NCI-H2171 treated with DMSO at 0.1 percent for 48 hours (cell line): ENCODE measurements around the gene FADS6.

ENCODE experiments used
- DNase-seq: peaks from one replicate; lab custom pipeline; 2025; lab: John Stamatoyannopoulos, UW

FADS6 gene, protein sequence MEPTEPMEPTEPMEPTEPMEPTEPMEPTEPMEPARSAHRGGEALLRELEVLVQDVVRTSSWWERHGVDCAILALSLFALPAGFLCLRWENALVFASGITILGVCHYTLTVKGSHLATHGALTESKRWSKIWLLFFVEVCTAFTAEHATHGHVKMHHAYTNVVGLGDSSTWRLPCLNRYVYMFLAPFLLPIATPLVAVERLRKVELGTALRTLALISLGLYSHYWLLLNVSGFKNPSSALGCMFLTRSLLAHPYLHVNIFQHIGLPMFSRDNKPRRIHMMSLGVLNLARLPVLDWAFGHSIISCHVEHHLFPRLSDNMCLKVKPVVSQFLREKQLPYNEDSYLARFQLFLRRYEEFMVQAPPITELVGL

DNA sequence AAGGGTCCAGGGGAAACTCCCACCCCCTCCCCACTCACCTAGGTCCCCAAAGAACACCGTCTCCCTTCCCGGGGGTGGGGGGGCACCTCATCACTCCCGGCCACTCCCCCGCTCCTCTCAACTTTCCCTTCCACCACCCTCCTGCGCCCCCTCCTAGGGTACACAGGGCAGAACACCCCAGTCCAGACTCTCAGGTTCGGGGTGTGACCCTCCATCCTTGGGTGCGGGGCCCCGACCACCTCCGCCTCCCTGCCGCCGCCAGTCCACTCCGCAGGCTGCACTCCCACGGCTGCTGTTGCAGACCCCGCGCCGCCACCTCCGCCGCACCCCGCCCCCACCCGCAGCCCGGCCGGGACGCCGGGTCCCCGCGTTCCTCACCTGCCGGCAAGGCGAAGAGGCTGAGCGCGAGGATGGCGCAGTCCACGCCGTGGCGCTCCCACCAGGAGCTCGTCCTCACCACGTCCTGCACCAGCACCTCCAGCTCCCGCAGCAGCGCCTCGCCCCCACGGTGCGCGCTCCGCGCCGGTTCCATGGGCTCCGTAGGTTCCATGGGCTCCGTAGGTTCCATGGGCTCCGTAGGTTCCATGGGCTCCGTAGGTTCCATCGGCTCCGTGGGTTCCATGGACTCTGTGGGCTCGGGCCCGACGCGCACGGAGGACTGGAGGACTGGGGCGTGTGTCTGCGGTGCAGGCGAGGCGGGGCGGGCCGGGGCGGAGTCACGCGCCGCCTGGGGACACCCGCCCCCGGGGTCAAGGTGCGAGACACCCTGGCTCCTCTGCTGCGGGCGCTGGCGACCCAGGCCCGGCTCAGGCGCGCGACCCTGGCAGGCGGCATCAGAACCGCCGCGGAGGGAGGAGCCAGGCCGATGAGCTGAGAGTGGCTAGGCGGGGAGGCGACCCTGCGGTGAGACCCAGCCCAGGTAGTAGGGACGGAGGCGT lies at the start of gene FADS6:
FADS6 (minus strand) TSS at position 660 of the 938 bp plus-strand sequence; CDS start at position 622, 38 bp downstream.
- DNase-seq = no peak

DNA sequence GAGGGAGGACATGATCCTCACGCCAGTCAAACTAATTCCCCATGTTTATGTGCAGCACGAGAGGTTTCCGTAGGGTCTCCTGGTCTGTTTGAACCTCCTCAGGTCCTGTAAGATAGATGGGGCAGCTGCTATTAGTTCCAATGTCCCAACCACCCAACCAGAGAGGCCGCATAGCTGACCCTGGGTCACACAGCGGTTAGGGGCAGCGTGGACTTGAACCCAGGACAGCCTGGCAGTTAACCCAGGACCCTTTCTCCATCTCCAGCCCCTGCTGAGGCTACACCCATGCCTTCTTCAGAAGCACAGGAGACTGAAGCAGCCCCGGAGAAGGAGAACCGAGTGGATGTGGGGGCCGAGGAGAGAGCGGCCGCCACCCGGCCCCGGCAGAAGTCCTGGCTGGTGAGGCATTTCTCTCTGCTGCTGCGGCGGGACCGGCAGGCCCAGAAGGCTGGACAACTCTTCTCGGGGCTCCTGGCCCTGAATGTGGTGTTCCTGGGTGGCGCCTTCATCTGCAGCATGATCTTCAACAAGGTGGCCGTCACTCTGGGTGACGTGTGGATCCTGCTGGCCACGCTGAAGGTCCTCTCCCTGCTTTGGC lies 47.8 kb upstream of the FADS6 start:
- DNase-seq = no peak

DNA sequence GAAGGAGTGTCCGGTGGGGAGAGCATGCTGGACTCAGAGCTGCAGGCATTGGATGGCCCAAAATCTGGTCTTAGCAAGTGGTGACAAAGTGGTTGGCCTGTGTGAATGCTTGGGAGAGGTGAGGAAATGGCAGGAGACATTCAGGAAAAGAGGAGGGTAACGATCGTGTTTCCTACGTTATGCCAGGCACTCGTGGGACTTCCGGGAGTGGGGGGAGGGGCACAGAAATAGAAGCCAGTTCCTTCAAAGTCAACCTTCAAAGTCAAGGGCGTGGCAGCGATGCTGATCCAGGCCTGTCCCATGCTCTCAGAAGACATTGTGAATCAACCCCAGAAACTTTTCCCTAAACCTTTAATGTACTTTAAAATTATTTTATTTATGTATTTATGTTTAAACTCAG lies 46.1 kb upstream of the FADS6 start:
- DNase-seq = no peak

DNA sequence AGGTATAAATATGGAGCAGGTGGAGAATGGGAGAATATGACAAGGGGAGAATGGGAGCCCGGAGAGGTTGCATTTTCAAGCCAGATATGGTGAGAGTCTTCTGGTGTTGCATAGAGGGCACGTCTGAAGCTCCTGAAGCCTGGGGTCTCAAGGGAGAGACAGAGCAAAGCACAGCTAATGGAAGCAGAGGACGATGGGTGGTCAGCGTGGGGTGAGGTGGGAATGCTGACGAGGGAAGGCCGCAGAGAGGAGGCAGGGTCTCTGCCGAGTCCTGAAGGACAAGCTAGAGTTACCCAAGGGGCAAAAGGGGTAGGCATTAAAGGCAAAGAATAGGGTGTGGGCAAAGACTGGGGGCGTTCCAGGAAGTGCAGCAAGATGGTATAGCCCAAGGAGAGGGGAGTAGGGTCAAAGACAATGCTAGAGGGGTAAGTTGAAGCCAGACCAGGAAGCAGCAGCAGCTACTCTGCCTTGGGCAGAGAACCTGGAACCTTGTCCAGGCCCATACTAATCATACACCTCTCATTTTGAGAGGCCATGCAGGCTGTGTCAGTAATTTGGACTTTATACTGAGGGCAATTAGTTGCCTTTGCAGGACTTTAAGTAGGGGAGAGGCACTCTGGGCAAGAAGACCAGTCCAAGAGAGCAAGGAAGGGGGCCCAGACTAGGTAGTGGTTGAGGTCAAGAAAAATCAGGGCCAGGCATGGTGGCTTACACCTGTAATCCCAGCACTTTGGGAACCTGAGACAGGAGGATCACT lies 44.9 kb upstream of the FADS6 start:
- DNase-seq = no peak

DNA sequence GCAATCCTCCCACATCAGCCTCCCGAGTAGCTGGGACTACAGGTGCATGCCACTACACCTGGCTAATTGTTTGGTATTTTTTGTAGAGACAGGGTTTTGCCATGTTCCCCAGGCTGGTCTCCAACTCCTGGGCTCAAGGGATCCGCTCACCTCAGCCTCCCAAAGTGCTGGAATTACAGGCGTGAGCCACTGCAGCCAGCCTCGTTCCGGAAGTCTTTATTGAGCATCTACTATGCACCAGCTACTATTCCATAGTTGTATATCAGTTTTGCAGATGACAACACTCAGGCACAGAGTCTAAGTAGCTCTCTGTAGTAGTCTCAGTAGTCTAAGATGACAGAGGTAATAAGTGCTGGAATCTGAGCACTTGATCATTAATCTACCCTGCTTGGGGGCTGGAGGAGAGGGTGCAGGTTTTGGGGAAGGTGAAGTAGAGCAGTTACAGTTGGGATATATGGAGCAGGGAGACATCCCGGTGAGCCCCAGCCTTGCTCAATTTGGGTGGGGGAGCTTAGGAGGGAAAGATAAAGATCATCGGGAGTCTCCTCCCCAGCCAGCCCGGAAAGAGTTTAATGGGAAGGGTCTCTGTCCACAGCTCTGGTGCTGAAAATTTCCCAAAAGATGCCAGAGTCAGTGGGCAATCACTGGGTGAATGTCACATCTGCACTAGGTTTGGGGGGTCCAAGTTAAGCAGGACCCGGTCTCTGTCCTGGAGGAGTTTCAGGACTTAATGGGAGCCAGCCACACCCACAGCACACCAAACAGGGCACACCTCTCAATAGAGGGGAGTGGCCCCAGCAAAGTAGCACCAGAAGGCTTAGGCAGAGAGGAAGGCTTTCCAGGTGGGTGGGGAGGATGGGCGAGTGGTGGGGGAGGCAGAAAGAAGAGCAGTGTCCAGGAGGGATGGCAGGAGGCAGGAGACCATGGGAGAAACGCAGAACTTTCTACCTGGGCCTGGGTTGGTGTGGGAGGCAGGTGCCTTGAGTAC lies 43.9 kb upstream of the FADS6 start:
- no peak for DNase-seq

DNA sequence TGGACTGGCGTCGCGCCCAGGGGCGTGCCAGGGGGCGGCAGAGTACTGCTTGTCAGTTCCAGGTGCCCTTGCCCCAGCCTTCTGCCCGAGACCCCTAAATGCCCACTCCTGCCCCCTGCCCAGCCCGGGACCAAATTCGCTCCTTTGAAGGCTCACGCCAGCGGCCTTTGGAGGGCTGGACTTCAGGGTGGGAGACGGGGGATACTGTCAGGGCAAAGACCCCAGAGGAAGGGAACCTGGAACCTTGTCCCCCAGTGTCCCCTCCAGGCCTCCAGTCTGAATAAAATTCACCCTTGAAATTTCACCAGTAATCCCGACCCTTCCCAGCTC lies 43.0 kb upstream of the FADS6 start:
- DNase-seq = no peak

DNA sequence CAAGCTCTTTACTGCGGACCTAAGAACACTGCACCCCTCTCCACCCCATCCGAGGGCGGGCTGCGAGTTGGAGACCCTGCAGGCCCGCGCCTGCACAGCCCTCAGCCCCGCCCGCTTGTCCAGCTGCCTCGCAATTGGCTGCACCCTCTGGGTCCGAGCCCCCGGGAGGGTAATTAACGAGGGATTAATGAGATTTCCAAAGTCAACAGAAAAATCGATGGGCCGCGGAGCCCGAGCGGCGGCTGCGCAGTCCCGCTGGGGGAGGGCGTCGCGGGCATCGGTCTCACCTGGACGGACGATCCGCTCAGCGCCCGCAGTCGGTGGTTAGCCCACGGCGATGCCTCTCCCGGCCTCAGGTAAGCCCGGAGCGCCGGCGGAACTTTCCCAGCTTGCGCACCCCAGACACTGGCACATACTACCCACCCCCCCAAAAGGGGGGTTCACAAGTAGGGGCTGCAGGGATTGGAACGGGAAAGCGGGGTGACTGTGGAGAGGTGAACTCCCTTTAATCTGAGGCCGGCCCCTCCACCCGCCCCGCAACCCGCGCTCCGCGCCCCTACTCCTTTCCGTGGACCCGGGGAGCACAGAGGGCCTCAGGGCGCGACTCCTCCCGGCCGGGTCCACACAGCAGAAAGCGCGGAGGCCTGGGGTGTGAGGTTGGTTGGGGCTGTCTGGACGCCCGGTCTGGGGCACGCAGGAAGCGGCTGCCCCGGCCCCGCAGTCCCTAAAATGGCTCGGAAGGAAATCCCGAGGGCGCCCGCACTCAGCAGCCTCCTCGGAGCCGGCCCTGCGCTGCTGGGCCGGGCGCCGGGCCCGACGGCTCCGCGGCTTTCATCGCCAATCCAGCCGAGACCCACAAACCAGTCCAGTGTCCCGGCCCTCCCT lies 42.4 kb upstream of the FADS6 start, which contains the start of gene OTOP3:
OTOP3 (plus strand) TSS at position 314 of the 885 bp plus-strand sequence; CDS start at position 338, 24 bp downstream.
- no peak for DNase-seq

DNA sequence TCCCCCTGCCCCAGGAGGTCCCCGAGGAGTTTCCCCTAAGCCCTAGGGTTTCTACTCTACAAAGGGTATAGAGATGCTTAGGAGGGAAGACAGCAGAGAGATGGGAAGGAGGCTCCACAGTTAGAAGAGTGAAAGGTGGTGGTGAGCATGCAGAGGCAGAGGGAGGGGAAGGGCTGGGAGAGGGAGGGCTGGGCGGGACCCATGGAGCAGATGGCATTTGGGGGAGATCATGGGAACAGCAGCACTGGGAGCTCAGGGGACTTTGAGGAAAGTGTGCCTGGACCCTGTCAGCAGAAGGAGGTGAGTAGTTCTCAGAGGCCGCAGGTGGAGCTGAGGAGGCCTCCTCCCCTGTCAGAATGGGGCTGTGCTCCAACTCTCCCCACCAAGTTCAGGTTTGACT lies 41.6 kb upstream of the FADS6 start:
- peak; percentile 24 for DNase-seq

DNA sequence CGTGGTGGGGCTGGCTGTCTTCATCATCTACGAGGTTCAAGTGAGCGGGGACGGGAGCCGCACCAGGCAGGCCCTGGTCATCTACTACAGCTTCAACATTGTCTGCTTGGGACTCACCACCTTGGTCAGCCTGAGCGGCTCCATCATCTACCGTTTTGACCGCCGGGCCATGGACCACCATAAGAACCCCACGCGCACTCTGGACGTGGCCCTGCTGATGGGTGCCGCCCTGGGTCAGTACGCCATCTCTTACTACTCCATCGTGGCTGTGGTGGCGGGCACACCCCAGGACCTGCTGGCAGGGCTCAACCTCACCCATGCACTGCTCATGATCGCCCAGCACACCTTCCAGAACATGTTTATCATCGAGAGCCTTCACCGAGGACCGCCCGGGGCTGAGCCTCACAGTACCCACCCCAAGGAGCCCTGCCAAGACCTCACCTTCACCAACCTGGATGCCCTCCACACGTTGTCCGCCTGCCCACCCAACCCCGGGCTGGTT lies 37.2 kb upstream of the FADS6 start:
- DNase-seq = no peak

DNA sequence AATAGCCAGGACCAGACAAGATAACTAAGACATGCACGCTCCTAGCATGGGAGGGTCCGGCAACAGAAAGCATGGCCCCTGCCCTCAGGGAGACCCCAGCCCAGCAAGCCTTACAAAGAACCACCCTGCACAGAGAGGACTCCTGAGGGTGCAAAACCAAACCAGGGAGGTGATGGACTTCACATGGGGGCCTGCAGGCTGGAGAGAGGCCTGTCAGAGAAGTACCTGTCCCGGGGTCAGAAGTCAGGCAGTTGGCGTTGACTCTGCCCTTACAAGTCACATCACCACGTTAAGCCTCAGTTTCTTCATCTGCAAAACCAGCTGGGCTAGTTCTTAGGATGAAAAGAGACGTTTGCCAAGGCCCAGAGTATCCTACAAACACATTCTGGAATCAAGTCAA lies 35.4 kb upstream of the FADS6 start:
- DNase-seq = no peak

DNA sequence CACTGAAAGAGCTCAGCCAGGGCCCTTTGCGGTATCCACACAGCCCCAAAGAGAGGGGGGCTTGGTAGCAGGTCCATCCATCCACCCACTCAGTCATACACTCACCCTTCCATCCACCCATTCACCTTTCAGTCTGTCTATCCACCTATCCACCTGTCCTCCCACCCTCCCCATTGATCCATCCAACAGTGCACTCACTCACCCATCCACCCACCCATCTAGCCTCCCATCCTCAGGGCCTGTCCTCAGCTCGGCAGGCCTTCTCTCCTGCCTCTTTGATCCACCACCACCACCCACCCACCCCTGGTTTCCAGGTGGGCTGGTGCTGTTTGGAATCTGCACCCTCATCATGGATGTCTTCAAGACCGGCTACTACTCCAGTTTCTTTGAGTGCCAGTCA lies 31.8 kb upstream of the FADS6 start:
- DNase-seq = no peak

DNA sequence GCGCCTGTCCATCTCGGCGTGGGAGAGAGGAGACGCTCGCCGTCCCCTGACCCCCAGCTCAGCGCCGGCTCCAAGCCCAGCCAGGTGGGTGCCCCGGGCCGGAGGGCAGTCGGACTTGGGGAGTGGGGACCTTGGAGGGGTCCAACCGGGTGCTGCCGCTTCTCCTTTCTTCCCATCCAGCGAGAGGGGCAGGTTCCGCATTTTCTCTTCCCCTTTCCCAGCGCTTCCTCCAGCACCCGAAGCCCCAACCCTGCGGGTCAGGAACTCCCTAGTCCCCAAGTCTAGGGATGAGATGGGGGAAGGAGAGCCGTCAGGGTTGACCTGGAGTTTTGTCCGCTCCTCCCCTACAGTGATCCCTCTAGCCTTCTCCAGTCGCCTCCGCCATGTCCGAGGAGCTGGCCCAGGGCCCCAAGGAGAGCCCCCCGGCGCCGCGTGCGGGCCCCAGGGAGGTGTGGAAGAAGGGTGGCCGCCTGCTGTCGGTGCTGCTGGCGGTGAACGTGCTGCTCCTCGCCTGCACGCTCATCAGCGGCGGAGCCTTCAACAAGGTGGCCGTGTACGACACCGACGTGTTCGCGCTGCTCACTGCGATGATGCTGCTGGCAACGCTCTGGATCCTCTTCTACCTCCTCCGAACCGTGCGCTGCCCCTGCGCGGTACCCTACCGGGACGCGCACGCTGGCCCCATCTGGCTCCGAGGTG lies 31.0 kb upstream of the FADS6 start, which contains the start of gene OTOP2:
OTOP2 (plus strand) TSS at position 24 of the 699 bp plus-strand sequence; CDS start at position 384, 360 bp downstream.
- DNase-seq = peak; percentile 34

DNA sequence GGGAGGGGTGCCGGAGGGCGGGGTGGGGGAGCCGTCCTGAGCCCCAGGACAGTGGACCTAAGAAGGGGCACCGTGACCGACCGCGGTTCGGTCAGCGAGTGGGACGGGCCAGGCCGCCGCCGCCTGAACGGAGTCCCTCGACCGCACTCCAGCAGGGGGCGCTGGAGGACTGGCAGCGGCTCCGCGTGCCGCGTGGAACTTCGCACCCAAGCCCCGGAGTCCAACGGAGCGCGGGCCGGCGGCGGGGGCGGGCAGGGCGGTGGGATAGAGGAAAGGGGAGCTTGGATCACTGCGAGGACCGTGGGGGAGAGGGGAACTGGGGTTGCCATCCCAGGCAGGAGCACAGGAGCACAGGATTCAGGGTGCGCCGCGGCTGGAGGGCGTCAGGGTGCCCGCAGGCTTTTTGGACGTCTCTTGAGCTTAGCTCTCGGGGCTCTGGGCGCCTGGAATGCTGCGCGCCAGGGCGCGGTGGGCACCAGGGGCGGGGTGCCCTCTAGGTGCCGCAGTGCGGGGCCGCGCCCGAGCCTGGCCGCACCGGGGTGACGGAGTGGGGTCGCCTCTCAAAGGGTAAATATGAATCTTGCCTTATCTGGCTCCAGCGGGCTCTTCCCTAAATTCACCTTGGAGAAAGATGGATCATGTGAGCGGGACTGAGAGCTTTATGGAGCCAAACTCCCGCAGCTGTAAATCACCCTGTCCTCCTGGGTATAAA lies 30.3 kb upstream of the FADS6 start:
- peak; percentile 28 for DNase-seq

DNA sequence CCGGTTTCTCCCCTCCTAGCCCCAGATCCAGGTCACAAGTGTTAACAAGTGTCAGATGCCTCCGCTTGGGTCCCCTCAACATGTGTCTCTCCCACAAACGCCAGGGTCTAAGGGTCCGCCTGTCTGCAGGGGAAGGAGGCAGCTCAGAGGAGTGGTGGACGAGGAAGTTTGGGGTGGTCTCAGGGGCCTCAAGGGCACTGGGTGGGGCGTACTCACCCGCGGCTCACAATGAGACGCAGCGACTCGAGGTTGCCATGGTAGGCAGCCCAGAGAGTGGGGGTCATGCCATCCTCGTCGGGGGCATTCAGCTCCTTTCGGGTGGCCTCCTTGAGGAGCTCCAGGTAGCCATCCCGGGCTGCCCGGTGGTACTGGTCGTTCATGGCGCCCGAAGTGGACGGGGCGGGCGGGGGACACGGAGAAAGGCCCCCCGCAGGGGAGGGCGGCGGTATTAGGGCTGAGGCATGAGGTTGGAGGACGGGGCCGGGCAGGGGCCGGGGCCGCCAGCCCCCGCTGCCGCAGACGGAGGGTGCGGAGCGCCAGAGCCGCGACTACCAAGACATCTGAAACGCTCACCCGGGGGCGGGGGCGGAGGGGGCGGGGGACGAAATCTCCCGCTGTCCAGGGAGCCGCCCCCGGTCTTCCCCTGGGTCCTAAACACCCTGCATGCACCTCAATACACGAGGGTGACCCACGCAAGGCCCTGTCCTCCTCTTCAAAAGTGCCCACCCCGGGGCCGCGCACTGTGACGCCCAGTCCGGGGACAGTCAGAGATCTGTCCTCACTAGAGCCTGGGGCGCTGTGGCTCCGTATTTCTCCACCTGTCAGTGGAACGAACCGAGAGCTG lies 29.5 kb upstream of the FADS6 start, which contains the start of gene USH1G:
USH1G (minus strand) TSS at position 562 of the 844 bp plus-strand sequence; CDS start at position 380, 182 bp downstream.
- peak; percentile 38 for DNase-seq

DNA sequence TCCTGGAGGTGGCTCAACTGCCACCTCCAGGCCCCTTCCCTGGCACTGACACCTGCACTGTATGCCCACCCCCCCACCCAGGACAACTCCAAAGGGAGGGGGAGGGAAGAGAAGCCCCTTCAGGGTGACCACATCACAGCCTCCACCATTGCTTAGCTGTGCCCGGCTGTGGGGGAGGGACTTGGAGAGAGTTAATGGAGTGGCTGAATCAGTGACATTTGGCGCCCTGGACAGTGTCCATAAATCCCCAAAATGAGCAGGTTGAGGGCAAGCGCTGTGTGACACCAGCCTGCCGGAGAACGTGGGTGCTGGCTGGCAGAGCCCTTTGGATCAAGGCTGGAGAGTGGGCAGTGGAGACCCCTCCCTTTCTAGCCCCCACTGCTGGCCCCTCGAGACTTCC lies 28.7 kb upstream of the FADS6 start:
- no peak for DNase-seq

DNA sequence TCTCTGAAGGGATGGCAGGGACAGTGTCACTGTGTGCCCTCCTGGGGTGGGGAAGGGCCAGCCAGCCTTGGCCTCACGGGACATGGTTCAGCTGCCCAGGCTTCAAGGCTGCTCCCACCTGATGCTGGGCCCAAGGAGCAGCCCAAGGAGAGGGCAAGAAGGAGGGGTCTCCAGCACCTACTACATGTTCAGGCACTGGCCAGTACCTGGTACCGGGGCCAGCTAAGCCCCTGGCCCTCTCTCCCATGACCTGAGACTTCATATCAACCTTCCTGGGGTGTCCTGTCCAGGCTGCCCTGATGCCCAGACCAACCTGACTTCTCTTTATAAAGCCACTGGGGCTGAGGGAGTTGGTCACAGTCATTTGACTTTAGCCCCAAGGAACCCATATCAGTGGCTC lies 28.3 kb upstream of the FADS6 start:
- no peak for DNase-seq
